ENCODE measurements around the gene FARS2. TPM values are rescaled to one million over a fixed set of nuclear protein-coding genes. Genes with fewer than 3 reads are reported as not detected.

FARS2 gene
- total RNA-seq, 1 donor from 2014 or later, result 16.5 TPM

DNA sequence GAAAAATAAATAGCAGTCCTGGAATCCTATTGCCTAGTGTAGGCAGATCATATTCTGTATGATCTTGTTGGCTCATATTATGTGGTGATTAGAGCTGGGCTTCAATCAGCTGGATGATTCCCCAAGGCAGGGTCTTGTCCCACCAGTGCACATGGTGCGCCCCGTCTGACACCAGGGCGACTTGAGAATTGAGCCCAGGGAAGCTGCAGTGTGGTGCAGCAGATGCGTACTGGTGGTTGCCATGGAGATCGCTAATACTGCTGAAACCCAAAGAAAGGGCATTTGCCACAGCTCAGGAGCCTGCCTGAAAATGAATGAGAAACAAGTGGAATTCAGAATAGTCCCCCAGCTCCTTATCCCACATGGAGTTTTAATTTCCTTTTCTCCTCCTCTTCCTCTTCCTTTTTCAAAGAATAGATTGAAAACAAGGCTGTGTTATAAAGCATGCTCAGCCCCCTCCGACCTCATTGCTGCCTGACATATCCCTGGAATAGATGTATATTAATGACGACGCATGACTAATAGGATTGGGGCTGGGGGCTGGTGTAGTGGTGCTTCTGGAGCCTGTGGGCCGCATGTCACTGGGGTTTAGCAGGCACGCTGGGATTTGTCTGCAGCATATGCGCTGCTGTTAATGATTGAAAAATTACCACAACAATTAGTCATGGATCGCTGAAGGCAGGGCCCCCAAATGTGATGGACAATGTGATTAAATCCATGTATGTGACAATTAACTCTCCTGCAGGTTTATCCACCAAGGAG is 210.5 kb downstream of the FARS2 start:
- H3K36me3 ChIP-seq, result no peaks in the 10 kb centered on the region
- H3K4me3 ChIP-seq, result no peak overlapping the region
- TF ChIP-seq, protein P1, sequence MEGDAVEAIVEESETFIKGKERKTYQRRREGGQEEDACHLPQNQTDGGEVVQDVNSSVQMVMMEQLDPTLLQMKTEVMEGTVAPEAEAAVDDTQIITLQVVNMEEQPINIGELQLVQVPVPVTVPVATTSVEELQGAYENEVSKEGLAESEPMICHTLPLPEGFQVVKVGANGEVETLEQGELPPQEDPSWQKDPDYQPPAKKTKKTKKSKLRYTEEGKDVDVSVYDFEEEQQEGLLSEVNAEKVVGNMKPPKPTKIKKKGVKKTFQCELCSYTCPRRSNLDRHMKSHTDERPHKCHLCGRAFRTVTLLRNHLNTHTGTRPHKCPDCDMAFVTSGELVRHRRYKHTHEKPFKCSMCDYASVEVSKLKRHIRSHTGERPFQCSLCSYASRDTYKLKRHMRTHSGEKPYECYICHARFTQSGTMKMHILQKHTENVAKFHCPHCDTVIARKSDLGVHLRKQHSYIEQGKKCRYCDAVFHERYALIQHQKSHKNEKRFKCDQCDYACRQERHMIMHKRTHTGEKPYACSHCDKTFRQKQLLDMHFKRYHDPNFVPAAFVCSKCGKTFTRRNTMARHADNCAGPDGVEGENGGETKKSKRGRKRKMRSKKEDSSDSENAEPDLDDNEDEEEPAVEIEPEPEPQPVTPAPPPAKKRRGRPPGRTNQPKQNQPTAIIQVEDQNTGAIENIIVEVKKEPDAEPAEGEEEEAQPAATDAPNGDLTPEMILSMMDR (IDR thresholded peaks at IDR 0.05), result no peak
- TF ChIP-seq POLR2AphosphoS5 (IDR thresholded peaks at IDR 0.05; ENCODE audit: insufficient read depth in 1 of 2, low read depth in 1 of 2) (no peak), POLR2A (IDR thresholded peaks at IDR 0.05) (no peak)
- no peak overlapping the region for H3K27ac ChIP-seq
- no peaks in the 10 kb centered on the region for H3K9me3 ChIP-seq
- H3K4me1 ChIP-seq, result no peaks in the 10 kb centered on the region
- intact Hi-C loops (cut with DNase I), result no loop called here
- DNase-seq (ENCODE audit: extremely low spot score in 2 of 2), result no peak
- no peaks in the 10 kb centered on the region for H3K27me3 ChIP-seq

DNA sequence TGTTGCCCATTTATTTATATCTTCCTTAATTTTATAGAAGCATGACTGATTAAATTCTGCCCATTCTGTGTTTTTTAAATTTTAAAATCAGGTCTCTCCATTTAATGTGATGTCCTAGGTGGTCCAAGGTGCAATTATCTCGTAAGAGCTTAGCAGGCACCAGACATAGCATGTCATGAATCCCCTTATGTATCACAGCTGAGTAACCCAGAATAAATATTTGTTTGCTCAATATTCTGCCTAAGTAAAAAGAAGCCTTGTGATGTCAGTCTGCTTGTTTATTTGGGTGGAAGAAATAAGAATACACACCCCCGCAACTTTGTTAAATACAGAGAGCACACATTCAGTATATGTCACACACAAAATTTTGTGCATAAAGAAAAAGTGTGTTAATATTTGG is 211.3 kb downstream of the FARS2 start:
- Histone ChIP-seq H3K4me3 (no peak overlapping the region), H3K9me3 (no peaks in the 10 kb centered on the region), H3K27ac (no peak overlapping the region), H3K27me3 (no peaks in the 10 kb centered on the region), H3K36me3 (no peaks in the 10 kb centered on the region), H3K4me1 (no peaks in the 10 kb centered on the region)
- TF ChIP-seq POLR2AphosphoS5 (IDR thresholded peaks at IDR 0.05; ENCODE audit: insufficient read depth in 1 of 2, low read depth in 1 of 2), result no peak
- TF ChIP-seq, protein P1 (IDR thresholded peaks at IDR 0.05), result no peak
- no peak for TF ChIP-seq POLR2A (IDR thresholded peaks at IDR 0.05)
- no peak for DNase-seq (ENCODE audit: extremely low spot score in 2 of 2)
- intact Hi-C loops (cut with DNase I), result no loop called here

DNA sequence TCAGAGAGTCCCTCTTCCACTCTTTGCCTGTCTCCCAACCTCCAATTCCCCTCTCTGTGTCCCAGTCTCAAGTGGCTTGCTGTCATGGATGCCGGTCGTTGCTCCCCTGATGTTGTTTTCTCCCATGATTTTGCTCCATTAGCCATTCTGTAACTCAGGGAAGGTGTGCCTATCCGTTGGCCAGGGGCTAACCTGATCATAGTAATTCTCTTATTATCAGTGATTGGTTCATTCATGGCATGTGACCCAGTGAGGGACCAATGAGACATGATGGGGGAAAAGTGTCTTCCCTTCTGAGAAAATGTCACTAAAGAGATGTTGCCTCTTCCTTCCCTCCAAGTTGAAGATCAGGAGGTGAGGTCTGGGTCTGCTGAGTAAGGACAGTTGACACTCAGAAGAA is 214.5 kb downstream of the FARS2 start:
- DNase-seq (ENCODE audit: extremely low spot score in 2 of 2), result no peak
- Histone ChIP-seq H3K4me3 (no peak overlapping the region), H3K36me3 (no peaks in the 10 kb centered on the region), H3K27me3 (no peaks in the 10 kb centered on the region), H3K9me3 (no peaks in the 10 kb centered on the region), H3K4me1 (peaks cover 7% of the 10 kb centered on the region), H3K27ac (no peak overlapping the region)
- TF ChIP-seq POLR2AphosphoS5 (IDR thresholded peaks at IDR 0.05; ENCODE audit: insufficient read depth in 1 of 2, low read depth in 1 of 2), result no peak
- no peak for TF ChIP-seq POLR2A (IDR thresholded peaks at IDR 0.05)
- TF ChIP-seq, protein P1 (IDR thresholded peaks at IDR 0.05), result no peak
- intact Hi-C loops (cut with DNase I), result no loop called here

DNA sequence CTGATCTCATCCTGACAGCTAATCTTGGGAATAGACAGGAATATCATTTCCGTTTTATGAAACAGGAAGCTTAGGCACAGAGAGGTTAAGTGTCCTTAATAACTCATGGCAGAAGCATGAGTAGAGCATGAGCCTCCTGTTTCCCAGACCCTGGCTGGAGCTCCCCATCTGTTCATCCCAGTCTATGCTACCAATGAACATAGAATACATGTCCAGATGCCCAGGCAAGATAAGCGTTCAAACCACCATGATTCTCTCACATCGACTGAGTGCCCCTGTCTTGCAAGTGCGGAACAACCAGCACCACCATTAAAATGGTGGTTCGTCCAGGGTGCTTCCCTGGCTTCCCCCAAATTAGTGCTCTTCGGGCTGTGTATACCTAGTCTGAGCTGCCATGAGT is 217.1 kb downstream of the FARS2 start:
- no peak for TF ChIP-seq POLR2AphosphoS5 (IDR thresholded peaks at IDR 0.05; ENCODE audit: insufficient read depth in 1 of 2, low read depth in 1 of 2)
- TF ChIP-seq, protein P1 (IDR thresholded peaks at IDR 0.05), result no peak
- TF ChIP-seq POLR2A (IDR thresholded peaks at IDR 0.05), result no peak
- Histone ChIP-seq H3K9me3 (no peaks in the 10 kb centered on the region), H3K27ac (no peak overlapping the region), H3K4me3 (no peak overlapping the region), H3K36me3 (no peaks in the 10 kb centered on the region), H3K4me1 (peaks cover 11% of the 10 kb centered on the region), H3K27me3 (no peaks in the 10 kb centered on the region)
- DNase-seq (ENCODE audit: extremely low spot score in 2 of 2), result no peak
- intact Hi-C loops (cut with DNase I), result no loop called here

DNA sequence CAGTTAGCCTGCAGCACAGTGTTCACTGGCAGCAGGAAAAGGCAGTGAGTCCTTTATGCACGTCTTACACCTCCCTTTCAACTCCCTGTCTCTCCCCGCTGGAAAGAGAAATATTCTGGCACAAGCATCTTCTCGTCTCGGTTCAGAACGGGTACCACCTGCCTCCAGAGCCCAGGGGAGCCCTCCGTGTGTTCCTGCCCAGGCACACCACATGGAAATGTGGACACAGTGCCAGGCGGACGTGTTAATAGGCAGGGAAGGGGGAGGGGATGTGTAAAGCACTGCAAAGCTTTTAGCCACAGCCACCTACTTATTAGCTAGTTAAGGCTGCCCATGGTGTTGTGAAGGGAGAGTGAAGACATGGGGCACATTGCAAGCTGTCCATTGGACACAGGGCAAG is 219.7 kb downstream of the FARS2 start:
- no peaks in the 10 kb centered on the region for H3K27me3 ChIP-seq
- no peaks in the 10 kb centered on the region for H3K9me3 ChIP-seq
- DNase-seq (ENCODE audit: extremely low spot score in 2 of 2), result no peak
- intact Hi-C loops (cut with DNase I), result no loop called here
- peaks cover 11% of the 10 kb centered on the region for H3K4me1 ChIP-seq
- TF ChIP-seq POLR2A (IDR thresholded peaks at IDR 0.05) (no peak), POLR2AphosphoS5 (IDR thresholded peaks at IDR 0.05; ENCODE audit: insufficient read depth in 1 of 2, low read depth in 1 of 2) (no peak)
- TF ChIP-seq, protein P1 (IDR thresholded peaks at IDR 0.05), result no peak
- no peak overlapping the region for H3K4me3 ChIP-seq
- H3K36me3 ChIP-seq, result no peaks in the 10 kb centered on the region
- no peak overlapping the region for H3K27ac ChIP-seq

Data from vagina (tissue), 2 donors.